Natural killer cell (primary cell): ENCODE data around the gene NFASC. TPM values are rescaled to one million over a fixed set of nuclear protein-coding genes. Genes with fewer than 3 reads are reported as not detected.
A peak's percentile ranks its signal among the peaks of the same experiment; 100 is the strongest.

Experiments used
- ATAC-seq, 3 donors: fragments of 150-1000 bp in 2 of 3; fragments of 200-7000 bp in 1 of 3; cut with Tn5 transposase; 1 replicate in 1 of 3; 2 replicates in 2 of 3; pipeline ENCODE4 v1.10.0; 2021; ENCODE audit warnings: mild to moderate bottlenecking in 2 of 3, moderate library complexity in 2 of 3
- DNase-seq, 2 donors: peaks; one replicate each; pipeline versions ENCODE4 v3.0.0 to v3.0.0-alpha.2; 2013 to 2021; ENCODE audit warnings: mixed read lengths in 1 of 2
- H3K27ac ChIP-seq: one replicate; pipeline ENCODE4 v1.5.1; 2013; ENCODE audit warnings: mild to moderate bottlenecking, low read length
- H3K27me3 ChIP-seq: one replicate; pipeline ENCODE4 v1.6.1; 2013; ENCODE audit warnings: low read length; ENCODE audit not compliant: control insufficient read depth, insufficient read depth
- H3K36me3 ChIP-seq: one replicate; pipeline ENCODE4 v1.6.1; 2013; ENCODE audit warnings: low read length; ENCODE audit not compliant: control insufficient read depth, insufficient read depth
- H3K4me1 ChIP-seq: one replicate; pipeline ENCODE4 v1.6.1; 2013; ENCODE audit warnings: low read length; ENCODE audit not compliant: control insufficient read depth, insufficient read depth
- H3K4me3 ChIP-seq: one replicate; pipeline ENCODE4 v1.5.1; 2013; ENCODE audit warnings: low read length
- H3K9me3 ChIP-seq: one replicate; pipeline ENCODE4 v1.6.1; 2013; ENCODE audit warnings: low read length; ENCODE audit not compliant: control insufficient read depth, insufficient read depth
- H3K27ac Mint-ChIP-seq, 2 donors: one replicate each; pipeline ENCODE4 v1.8.0; 2022; ENCODE audit warnings: mild to moderate bottlenecking in 2 of 2, mixed read lengths in 2 of 2, moderate library complexity in 1 of 2
- H3K27me3 Mint-ChIP-seq, 2 donors: one replicate each; pipeline ENCODE4 v1.8.0; 2022; ENCODE audit warnings: low read depth in 2 of 2, mixed read lengths in 2 of 2
- H3K36me3 Mint-ChIP-seq: one replicate; pipeline ENCODE4 v1.8.0; 2022; ENCODE audit warnings: mixed read lengths
- H3K4me1 Mint-ChIP-seq, 2 donors: one replicate each; pipeline ENCODE4 v1.8.0; 2022; ENCODE audit warnings: mixed read lengths in 2 of 2
- H3K4me3 Mint-ChIP-seq: one replicate; pipeline ENCODE4 v1.8.0; 2022; ENCODE audit warnings: mild to moderate bottlenecking, moderate library complexity, mixed read lengths
- H3K9me3 Mint-ChIP-seq, 2 donors: one replicate each; pipeline ENCODE4 v1.8.0; 2022; ENCODE audit warnings: mixed read lengths in 2 of 2
- CTCF ChIP-seq: fragments of 200-600 bp; IDR thresholded peaks from one replicate; pipeline ENCODE4 v1.8.0; 2022; ENCODE audit warnings: antibody characterized with exemption
- WGBS: methylation state at CpG from one replicate; pipeline ENCODE4 v1.1.7; 2013; ENCODE audit warnings: missing lambda C conversion rate; ENCODE audit not compliant: insufficient coverage; 5-methylcytosine and 5-hydroxymethylcytosine counted together
- intact Hi-C: fragments of 100-400 bp; cut with micrococcal nuclease; formaldehyde crosslinking; loops from one replicate; pipeline ENCODE4 v1.14.2; 2022
- total RNA-seq, 4 donors: library from RNA; stranded (reverse); fragments of 120-200 nt in 1 of 4; gene quantifications; one replicate each; pipeline versions ENCODE4 v1.2.3 to v1.2.4, GENCODE V29; 2013 to 2022

Gene NFASC
- total RNA-seq, 3 donors from 2014 or later (not counting 1 experiment from before 2014, with no cell fraction given) = 0.09 to 0.27 TPM; not detected in 1

- no peak overlapping the region for H3K27ac Mint-ChIP-seq
- H3K4me3 Mint-ChIP-seq = peak overlapping the region; percentile 49
- Histone ChIP-seq H3K9me3 (no peaks in the 10 kb centered on the region), H3K36me3 (no peaks in the 10 kb centered on the region), H3K4me1 (peaks cover 11% of the 10 kb centered on the region), H3K4me3 (no peak overlapping the region), H3K27ac (no peak overlapping the region), H3K27me3 (peaks cover 18% of the 10 kb centered on the region)
- intact Hi-C loops = no loop called here
- no peaks in the 10 kb centered on the region for H3K9me3 Mint-ChIP-seq
- peaks cover 0 to 14% of the 10 kb centered on the region in 2 donors for H3K4me1 Mint-ChIP-seq
- TF ChIP-seq CTCF = no peak
- DNase-seq (peak; percentile 20 to 47), ATAC-seq (peak; percentile 51 to 82 (median 54))
- no peaks in the 10 kb centered on the region for H3K36me3 Mint-ChIP-seq
- WGBS = 2% methylated on average over 50 of the region's 53 CpGs
- peaks cover 43% of the 10 kb centered on the region in 2 donors for H3K27me3 Mint-ChIP-seq
Observed at GRCh38 chr1:204828352-204828850, 42.3 kb upstream of the NFASC start.

- H3K27ac Mint-ChIP-seq = no peak overlapping the region
- H3K27me3 Mint-ChIP-seq = peaks cover 40 to 43% of the 10 kb centered on the region in 2 donors
- Histone ChIP-seq H3K36me3 (no peaks in the 10 kb centered on the region), H3K4me3 (no peak overlapping the region), H3K27ac (no peak overlapping the region), H3K9me3 (no peaks in the 10 kb centered on the region), H3K27me3 (peaks cover 18% of the 10 kb centered on the region), H3K4me1 (peaks cover 11% of the 10 kb centered on the region)
- peaks cover 0 to 14% of the 10 kb centered on the region in 2 donors for H3K4me1 Mint-ChIP-seq
- peak overlapping the region; percentile 67 for H3K4me3 Mint-ChIP-seq
- ATAC-seq = no peak
- intact Hi-C loops = no loop called here
- no peaks in the 10 kb centered on the region for H3K9me3 Mint-ChIP-seq
- no peaks in the 10 kb centered on the region for H3K36me3 Mint-ChIP-seq
- no peak for DNase-seq
- WGBS = 53% methylated on average over 5 of the region's 6 CpGs
- no peak for TF ChIP-seq CTCF
Observed at GRCh38 chr1:204829133-204829825, 41.4 kb upstream of the NFASC start.

GRCh38 chr1:204830747-204831146 lies 39.9 kb upstream of the NFASC start:
- peaks cover 11% of the 10 kb centered on the region for H3K4me1 ChIP-seq
- no peaks in the 10 kb centered on the region for H3K9me3 ChIP-seq
- H3K4me3 ChIP-seq = no peak overlapping the region
- peaks cover 0 to 14% of the 10 kb centered on the region in 2 donors for H3K4me1 Mint-ChIP-seq
- H3K27ac ChIP-seq = no peak overlapping the region
- H3K4me3 Mint-ChIP-seq = no peak overlapping the region
- DNase-seq (no peak), ATAC-seq (no peak)
- no peaks in the 10 kb centered on the region for H3K36me3 ChIP-seq
- no peaks in the 10 kb centered on the region for H3K9me3 Mint-ChIP-seq
- H3K36me3 Mint-ChIP-seq = no peaks in the 10 kb centered on the region
- intact Hi-C loops = no loop called here
- peaks cover 16% of the 10 kb centered on the region for H3K27me3 ChIP-seq
- no peak for TF ChIP-seq CTCF
- 61% methylated on average over 8 of the region's 8 CpGs for WGBS
- H3K27ac Mint-ChIP-seq = no peak overlapping the region
- peaks cover 33 to 36% of the 10 kb centered on the region in 2 donors for H3K27me3 Mint-ChIP-seq
